ENCODE measurements around the gene DDX21.
"Not testable (repeated sequence)": the region's sequence is repeated elsewhere in the genome, so short reads cannot be mapped to it uniquely, and the experiment has no call there.

The DDX21 gene

GRCh38 chr10:68955832-68956532 is at the start of gene DDX21:
TSS of gene DDX21 (plus strand) at chr10:68956170. CDS start at chr10:68956226, 56 bp downstream.
- peaks cover 21% of the 10 kb centered on the region for H3K4me1 ChIP-seq (ENCODE audit: low read length)
- peaks cover 33% of the 10 kb centered on the region for H3K36me3 ChIP-seq (replicated peaks; ENCODE audit: low read depth, low read length)
- H3K27ac ChIP-seq (ENCODE audit: low read length), result peak within 1 kb of the TSS; percentile 72
- no peak for TF ChIP-seq EZH2phosphoT487 (IDR thresholded peaks at IDR 0.05; ENCODE audit: low read depth)
- peak; percentile 72 for TF ChIP-seq CTCF (IDR thresholded peaks at IDR 0.05; ENCODE audit: low read depth, low read length)
- peak within 1 kb of the TSS; percentile 99 for H3K4me3 ChIP-seq (ENCODE audit: low read length)
- H3K9ac ChIP-seq (ENCODE audit: low read length), result peak within 1 kb of the TSS; percentile 94
- H2AFZ ChIP-seq (ENCODE audit: low read depth, low read length), result peak within 1 kb of the TSS; percentile 57
- no peaks in the 10 kb centered on the region for H3K27me3 ChIP-seq (ENCODE audit: low read depth, low read length)
- peak within 1 kb of the TSS; percentile 77 for H3K4me2 ChIP-seq (ENCODE audit: low read length)
- H3K79me2 ChIP-seq (ENCODE audit: low read length), result peaks cover 62% of the 10 kb centered on the region
- peaks cover 33% of the 10 kb centered on the region for H4K20me1 ChIP-seq (ENCODE audit: insufficient read depth, low read length)
- H3K9me3 ChIP-seq (ENCODE audit: insufficient read depth, low read length), result no peaks in the 10 kb centered on the region

- no peaks in the 10 kb centered on the region for H4K20me1 ChIP-seq (ENCODE audit: insufficient read depth, low read length)
- H3K27me3 ChIP-seq (ENCODE audit: low read depth, low read length), result no peaks in the 10 kb centered on the region
- H3K27ac ChIP-seq (ENCODE audit: low read length), result no peak overlapping the region
- peaks cover 3% of the 10 kb centered on the region; the same call in 1 of the 2 replicates for H3K79me2 ChIP-seq (ENCODE audit: low read length)
- H3K9me3 ChIP-seq (ENCODE audit: insufficient read depth, low read length), result no peaks in the 10 kb centered on the region
- no peaks in the 10 kb centered on the region for H3K4me1 ChIP-seq (ENCODE audit: low read length)
- TF ChIP-seq CTCF (IDR thresholded peaks at IDR 0.05; ENCODE audit: low read depth, low read length) (no peak), EZH2phosphoT487 (IDR thresholded peaks at IDR 0.05; ENCODE audit: low read depth) (no peak)
- no peak overlapping the region for H3K9ac ChIP-seq (ENCODE audit: low read length)
- H3K36me3 ChIP-seq (replicated peaks; ENCODE audit: low read depth, low read length), result peaks cover 10% of the 10 kb centered on the region
- no peak overlapping the region for H3K4me2 ChIP-seq (ENCODE audit: low read length)
- H2AFZ ChIP-seq (ENCODE audit: low read depth, low read length), result no peak overlapping the region
- H3K4me3 ChIP-seq (ENCODE audit: low read length), result no peak overlapping the region
Measured at GRCh38 chr10:68924593-68924992, 31.4 kb upstream of the DDX21 start.

- peaks cover 3% of the 10 kb centered on the region; the same call in 1 of the 2 replicates for H3K79me2 ChIP-seq (ENCODE audit: low read length)
- peaks cover 12% of the 10 kb centered on the region for H3K36me3 ChIP-seq (replicated peaks; ENCODE audit: low read depth, low read length)
Measured at GRCh38 chr10:68925489-68925888, 30.5 kb upstream of the DDX21 start.

GRCh38 chr10:68929157-68929556 is 26.8 kb upstream of the DDX21 start:
- not testable (repeated sequence) for H3K9ac ChIP-seq (ENCODE audit: low read length); H3K36me3 ChIP-seq (replicated peaks; ENCODE audit: low read depth, low read length); H3K27me3 ChIP-seq (ENCODE audit: low read depth, low read length); H3K4me1 ChIP-seq (ENCODE audit: low read length); H2AFZ ChIP-seq (ENCODE audit: low read depth, low read length); H3K27ac ChIP-seq (ENCODE audit: low read length); H3K4me2 ChIP-seq (ENCODE audit: low read length); H3K4me3 ChIP-seq (ENCODE audit: low read length); H4K20me1 ChIP-seq (ENCODE audit: insufficient read depth, low read length); H3K9me3 ChIP-seq (ENCODE audit: insufficient read depth, low read length); H3K79me2 ChIP-seq (ENCODE audit: low read length)

More at GRCh38 chr10:68925489-68925888, 30.5 kb upstream of the DDX21 start:
- H3K4me3 ChIP-seq (ENCODE audit: low read length), result no peak overlapping the region
- no peaks in the 10 kb centered on the region for H4K20me1 ChIP-seq (ENCODE audit: insufficient read depth, low read length)
- no peak overlapping the region for H2AFZ ChIP-seq (ENCODE audit: low read depth, low read length)
- no peaks in the 10 kb centered on the region for H3K4me1 ChIP-seq (ENCODE audit: low read length)
- H3K9ac ChIP-seq (ENCODE audit: low read length), result no peak overlapping the region
- TF ChIP-seq EZH2phosphoT487 (IDR thresholded peaks at IDR 0.05; ENCODE audit: low read depth), result no peak
- TF ChIP-seq CTCF (IDR thresholded peaks at IDR 0.05; ENCODE audit: low read depth, low read length), result no peak
- H3K9me3 ChIP-seq (ENCODE audit: insufficient read depth, low read length), result no peaks in the 10 kb centered on the region
- no peak overlapping the region for H3K27ac ChIP-seq (ENCODE audit: low read length)
- no peaks in the 10 kb centered on the region for H3K27me3 ChIP-seq (ENCODE audit: low read depth, low read length)
- no peak overlapping the region for H3K4me2 ChIP-seq (ENCODE audit: low read length)

- not testable (repeated sequence) for H3K4me2 ChIP-seq (ENCODE audit: low read length); H3K4me1 ChIP-seq (ENCODE audit: low read length); H2AFZ ChIP-seq (ENCODE audit: low read depth, low read length); H3K27ac ChIP-seq (ENCODE audit: low read length); H3K27me3 ChIP-seq (ENCODE audit: low read depth, low read length); H3K9me3 ChIP-seq (ENCODE audit: insufficient read depth, low read length); H3K79me2 ChIP-seq (ENCODE audit: low read length); H3K36me3 ChIP-seq (replicated peaks; ENCODE audit: low read depth, low read length); H3K4me3 ChIP-seq (ENCODE audit: low read length); H4K20me1 ChIP-seq (ENCODE audit: insufficient read depth, low read length); H3K9ac ChIP-seq (ENCODE audit: low read length)
Measured at GRCh38 chr10:68929888-68930287, 26.1 kb upstream of the DDX21 start.

- peaks cover 12% of the 10 kb centered on the region for H3K36me3 ChIP-seq (replicated peaks; ENCODE audit: low read depth, low read length)
- H3K9me3 ChIP-seq (ENCODE audit: insufficient read depth, low read length); H4K20me1 ChIP-seq (ENCODE audit: insufficient read depth, low read length); H3K4me1 ChIP-seq (ENCODE audit: low read length); H2AFZ ChIP-seq (ENCODE audit: low read depth, low read length); H3K4me2 ChIP-seq (ENCODE audit: low read length); H3K4me3 ChIP-seq (ENCODE audit: low read length); H3K27ac ChIP-seq (ENCODE audit: low read length); H3K27me3 ChIP-seq (ENCODE audit: low read depth, low read length); H3K9ac ChIP-seq (ENCODE audit: low read length); H3K79me2 ChIP-seq (ENCODE audit: low read length): not testable (repeated sequence)
Measured at GRCh38 chr10:68932860-68933259, 23.1 kb upstream of the DDX21 start.

Measured in OCI-LY3 (cell line).